ENCODE data around the gene KLHDC4. TPM values are rescaled to one million over a fixed set of nuclear protein-coding genes. Genes with fewer than 3 reads are reported as not detected.

The KLHDC4 gene
- total RNA-seq, 1 experiment from 2014 or later = 50.7 TPM

- TF ChIP-seq SIN3A (IDR thresholded peaks at IDR 0.05; ENCODE audit: borderline replicate concordance, insufficient read depth, low read depth, low read length) (no peak), REST (IDR thresholded peaks at IDR 0.05; ENCODE audit: insufficient read depth in 1 of 2, low read depth in 2 of 2, low read length in 1 of 2) (no peak), CTCF (IDR thresholded peaks at IDR 0.05) (no peak), TCF7L2 (IDR thresholded peaks at IDR 0.05; ENCODE audit: low read depth, low read length) (no peak), POLR2AphosphoS5 (IDR thresholded peaks at IDR 0.05; ENCODE audit: low read depth, low read length) (no peak)
- Histone ChIP-seq H3K4me3 (ENCODE audit: low read depth in 2 of 2, low read length in 2 of 2) (no peak overlapping the region), H3K27ac (ENCODE audit: low read length) (no peak overlapping the region), H3K4me1 (ENCODE audit: control insufficient read depth, insufficient read depth, low read length) (no peaks in the 10 kb centered on the region), H3K9me3 (ENCODE audit: control insufficient read depth, insufficient read depth, low read depth, low read length) (no peaks in the 10 kb centered on the region), H3K27me3 (ENCODE audit: control insufficient read depth, insufficient read depth, low read length) (no peaks in the 10 kb centered on the region), H3K36me3 (ENCODE audit: control insufficient read depth, insufficient read depth, low read length) (no peaks in the 10 kb centered on the region)
- in situ Hi-C loops (cut with HindIII; ENCODE audit: low pct_unique_long_range_greater_than_20kb, low sequenced_read_pairs) = no loop called here
- BruUV-seq (replicated peaks) = no TSS peak
- ATAC-seq (no peak), DNase-seq (ENCODE audit: low read depth, low spot score) (no peak)
- ChIA-PET CTCF (no interaction called here), POLR2A (no interaction called here)
- intact Hi-C loops (cut with micrococcal nuclease; ENCODE audit: unreplicated experiment) = no loop called here
Measured at GRCh38 chr16:87678618-87679017, 87.2 kb downstream of the KLHDC4 start.

- ChIA-PET CTCF (no interaction called here), POLR2A (no interaction called here)
- no peak for TF ChIP-seq TCF7L2 (IDR thresholded peaks at IDR 0.05; ENCODE audit: low read depth, low read length)
- TF ChIP-seq SIN3A (IDR thresholded peaks at IDR 0.05; ENCODE audit: borderline replicate concordance, insufficient read depth, low read depth, low read length) = no peak
- no peak for TF ChIP-seq CTCF (IDR thresholded peaks at IDR 0.05)
- TF ChIP-seq REST (IDR thresholded peaks at IDR 0.05; ENCODE audit: insufficient read depth in 1 of 2, low read depth in 2 of 2, low read length in 1 of 2) = no peak
- TF ChIP-seq POLR2AphosphoS5 (IDR thresholded peaks at IDR 0.05; ENCODE audit: low read depth, low read length) = no peak
- Histone ChIP-seq H3K4me1 (ENCODE audit: control insufficient read depth, insufficient read depth, low read length) (no peaks in the 10 kb centered on the region), H3K27ac (ENCODE audit: low read length) (no peak overlapping the region), H3K27me3 (ENCODE audit: control insufficient read depth, insufficient read depth, low read length) (no peaks in the 10 kb centered on the region), H3K36me3 (ENCODE audit: control insufficient read depth, insufficient read depth, low read length) (no peaks in the 10 kb centered on the region), H3K9me3 (ENCODE audit: control insufficient read depth, insufficient read depth, low read depth, low read length) (no peaks in the 10 kb centered on the region), H3K4me3 (ENCODE audit: low read depth in 2 of 2, low read length in 2 of 2) (no peak overlapping the region)
- in situ Hi-C loops (cut with HindIII; ENCODE audit: low pct_unique_long_range_greater_than_20kb, low sequenced_read_pairs) (no loop called here), intact Hi-C loops (cut with micrococcal nuclease; ENCODE audit: unreplicated experiment) (no loop called here)
- no peak for ATAC-seq
- no TSS peak for BruUV-seq (replicated peaks)
- no peak for DNase-seq (ENCODE audit: low read depth, low spot score)
Measured at GRCh38 chr16:87677830-87678229, 88.0 kb downstream of the KLHDC4 start.
